ENCODE data around the gene MFAP4.

Gene MFAP4

DNA sequence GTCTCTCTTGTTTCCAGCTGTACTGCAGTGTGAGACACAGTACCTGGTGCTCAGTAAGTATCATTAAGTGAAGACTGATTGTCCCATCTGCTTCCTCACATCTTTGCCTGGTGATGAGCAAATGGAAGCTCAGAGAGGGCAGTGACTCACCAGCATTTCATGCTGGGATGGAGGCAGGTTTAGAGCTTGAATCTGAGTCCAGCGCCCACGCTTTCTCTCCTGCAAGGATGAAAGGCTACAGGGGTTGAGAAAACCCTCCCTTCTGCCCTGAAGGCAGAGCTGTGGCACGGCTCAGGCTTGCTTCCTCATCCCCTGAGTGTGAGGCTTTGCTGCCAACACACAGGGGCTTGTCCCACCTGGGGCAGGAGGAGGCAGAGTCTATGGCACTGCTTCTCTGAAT is 22.5 kb upstream of the MFAP4 start:
- DNase-seq = no peak

DNA sequence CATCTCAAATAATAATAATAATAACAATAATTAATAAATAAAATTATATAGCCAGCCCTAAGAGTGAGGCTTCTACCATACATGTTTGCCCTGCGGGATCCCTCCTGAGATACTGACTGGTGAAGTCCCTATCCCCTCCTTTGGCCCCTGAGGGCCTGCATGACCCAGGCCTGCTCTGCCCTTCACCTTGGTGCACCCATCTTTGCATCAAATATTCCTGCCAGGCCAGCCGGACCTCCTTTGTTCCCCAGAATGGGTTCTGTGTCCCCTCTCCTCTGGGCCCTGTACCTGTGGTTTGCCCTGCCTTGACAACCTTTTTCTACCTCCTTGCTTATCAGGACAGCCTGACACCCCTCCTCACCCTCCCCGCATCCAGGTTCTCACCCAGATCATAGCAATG is 22.1 kb upstream of the MFAP4 start:
- no peak for DNase-seq

DNA sequence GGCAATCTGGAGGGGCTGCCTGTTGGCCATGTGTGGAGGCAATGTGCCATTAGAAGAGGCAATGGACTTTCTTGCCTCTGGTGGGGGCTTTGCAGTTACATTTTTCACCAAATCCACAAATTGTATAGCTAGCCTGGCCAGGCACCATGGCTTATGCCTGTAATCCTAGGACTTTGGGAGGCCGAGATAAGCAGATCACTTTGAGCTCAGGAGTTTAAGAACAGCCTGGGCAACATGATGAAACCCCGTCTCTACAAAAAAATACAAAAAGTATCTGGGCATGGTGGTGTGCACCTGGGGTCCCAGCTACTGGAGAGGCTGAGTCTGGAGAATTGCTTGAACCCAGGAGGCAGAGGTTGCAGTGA is 21.3 kb upstream of the MFAP4 start:
- no peak for DNase-seq

DNA sequence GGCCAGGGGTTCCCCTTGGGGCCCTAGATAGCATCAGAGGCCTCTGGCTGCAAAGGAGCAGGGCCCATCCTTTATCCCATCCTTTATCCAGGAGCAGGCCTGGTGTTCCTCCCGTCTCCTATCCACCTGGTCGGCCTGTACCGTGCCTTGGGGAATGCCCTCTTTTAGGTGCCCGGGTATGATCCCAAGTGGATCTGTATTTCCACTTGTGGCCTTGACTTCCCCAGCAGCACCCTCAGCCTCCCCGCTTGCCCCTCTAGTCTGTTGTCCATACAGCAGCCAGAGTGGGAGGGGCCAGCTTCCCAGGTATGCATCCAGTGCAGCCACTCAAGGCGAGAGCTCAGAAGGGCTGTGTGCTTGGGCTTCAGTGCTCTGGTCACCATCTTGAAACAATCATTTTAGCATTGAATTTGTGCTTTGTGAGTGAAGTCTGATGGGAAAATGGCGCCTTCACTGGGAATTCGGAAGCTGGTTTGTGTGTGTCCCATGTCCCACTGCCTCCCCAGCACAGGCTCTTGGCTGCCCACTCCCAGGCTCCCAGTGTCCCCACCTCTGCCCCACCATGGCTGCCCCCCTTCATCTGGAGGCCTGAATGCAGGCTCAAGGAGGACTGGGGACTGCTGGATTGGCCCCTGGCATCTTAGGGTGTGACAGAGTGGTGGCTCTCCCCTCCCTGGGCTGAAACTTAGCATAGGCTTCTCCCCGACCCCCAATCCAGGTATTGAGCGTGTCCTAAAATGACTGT is 20.8 kb upstream of the MFAP4 start:
- DNase-seq = no peak

DNA sequence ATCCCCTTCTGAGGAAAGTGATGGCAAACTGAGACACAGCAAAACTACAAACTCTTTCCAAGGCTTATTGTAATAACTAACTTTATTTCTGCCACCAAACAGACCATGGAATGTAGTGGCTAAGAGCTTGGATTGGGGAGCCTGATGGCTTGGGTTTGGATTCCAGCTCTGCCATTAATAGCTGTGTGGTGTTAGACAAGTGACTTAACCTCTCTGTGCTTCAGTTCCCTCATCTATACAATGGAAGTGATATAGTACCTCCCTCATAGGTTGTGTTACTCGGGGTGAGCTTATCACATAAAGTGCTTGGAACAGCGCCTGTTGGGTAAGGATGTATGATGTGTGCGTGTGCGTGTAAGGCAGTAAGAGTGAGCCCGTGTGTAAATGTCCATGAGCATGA is 18.1 kb upstream of the MFAP4 start:
- DNase-seq = no peak

DNA sequence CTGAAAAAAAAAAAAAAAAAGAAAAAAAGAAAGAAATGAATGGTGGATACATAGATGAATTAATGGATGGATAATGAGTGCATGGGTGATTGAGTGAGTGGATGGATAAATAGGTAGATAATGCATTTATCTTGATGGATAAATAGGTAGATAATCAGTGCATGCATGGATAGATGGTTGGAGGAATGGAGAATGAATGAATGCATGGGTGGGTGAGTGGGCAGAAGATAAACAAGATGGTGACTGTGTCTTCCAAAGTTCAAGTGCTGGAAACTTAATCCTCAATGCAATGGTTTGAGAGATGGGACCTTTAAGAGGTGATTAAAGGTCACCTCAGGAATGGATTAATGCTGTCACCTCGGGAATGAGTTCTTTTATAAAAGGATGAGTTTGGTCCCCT is 17.3 kb upstream of the MFAP4 start:
- no peak for DNase-seq

DNA sequence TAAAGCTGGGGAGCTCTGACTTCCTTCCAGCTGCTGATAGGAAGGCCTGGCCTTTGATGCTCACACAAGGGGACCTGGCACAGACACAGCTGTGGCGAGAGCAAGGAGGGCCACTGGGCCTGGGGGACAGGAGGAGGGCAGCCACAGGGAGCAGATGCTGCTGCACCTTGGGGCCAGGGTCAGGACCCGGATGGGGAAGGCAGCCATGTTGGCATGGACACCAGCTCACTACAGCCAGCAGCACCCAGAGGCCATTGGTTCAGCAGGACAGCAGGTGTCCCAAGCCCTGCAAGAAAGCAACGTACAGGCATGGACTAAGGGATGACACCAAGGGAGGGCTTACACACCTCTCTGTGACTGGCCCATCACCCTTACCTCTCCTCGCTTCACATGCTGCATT is 16.0 kb upstream of the MFAP4 start:
- DNase-seq = no peak

DNA sequence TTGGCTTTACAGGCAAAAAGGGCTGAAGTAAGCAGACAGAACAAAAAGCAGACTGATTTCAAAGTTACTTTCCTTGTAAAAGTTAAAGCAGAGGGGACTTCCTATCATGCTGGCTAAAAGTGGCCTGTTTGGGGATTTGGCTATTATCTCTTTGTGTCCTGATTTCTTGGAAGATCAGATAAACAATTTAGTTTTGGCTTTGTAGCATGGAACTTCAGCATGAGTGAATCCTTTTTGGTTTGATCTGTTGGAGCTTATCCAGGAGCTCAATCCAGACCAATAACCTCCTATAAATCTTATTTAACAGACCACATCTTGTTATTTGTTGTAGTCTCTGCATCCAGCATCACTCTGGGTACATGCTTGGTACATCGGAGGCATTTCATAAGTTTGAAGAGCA is 15.2 kb upstream of the MFAP4 start:
- DNase-seq = no peak

DNA sequence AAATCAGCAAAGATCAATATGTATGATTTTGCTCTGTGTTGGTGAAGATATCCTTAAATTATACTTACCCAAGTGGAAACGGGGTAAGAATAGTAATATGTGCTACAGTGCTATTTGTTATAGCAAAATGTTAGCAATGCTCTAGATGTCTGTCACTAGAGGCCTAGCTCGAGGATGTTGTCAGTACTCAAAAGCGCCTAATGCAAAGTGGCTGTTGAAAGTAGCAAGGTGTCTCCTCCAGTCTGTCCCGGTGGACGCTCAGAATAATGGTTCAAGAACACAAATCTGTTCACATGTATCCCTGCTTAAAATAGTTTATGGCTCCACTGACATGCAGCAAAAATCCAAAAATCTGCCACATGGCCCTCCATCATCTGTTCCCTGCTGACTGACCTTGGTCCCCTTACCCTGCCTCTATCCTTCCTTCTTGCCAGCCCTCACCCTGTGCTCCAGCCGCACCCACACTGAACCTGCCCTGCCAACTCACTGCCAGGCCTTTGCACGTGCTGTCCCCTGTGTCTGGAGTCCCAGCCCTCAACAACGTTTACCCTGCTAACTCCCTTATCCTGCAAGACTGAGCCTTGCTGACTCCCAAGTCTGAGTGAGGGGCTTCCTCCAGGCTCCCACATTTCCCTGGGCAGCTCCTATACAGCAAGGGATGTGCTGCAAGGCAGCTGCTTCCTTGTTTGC is 14.5 kb upstream of the MFAP4 start:
- no peak for DNase-seq

DNA sequence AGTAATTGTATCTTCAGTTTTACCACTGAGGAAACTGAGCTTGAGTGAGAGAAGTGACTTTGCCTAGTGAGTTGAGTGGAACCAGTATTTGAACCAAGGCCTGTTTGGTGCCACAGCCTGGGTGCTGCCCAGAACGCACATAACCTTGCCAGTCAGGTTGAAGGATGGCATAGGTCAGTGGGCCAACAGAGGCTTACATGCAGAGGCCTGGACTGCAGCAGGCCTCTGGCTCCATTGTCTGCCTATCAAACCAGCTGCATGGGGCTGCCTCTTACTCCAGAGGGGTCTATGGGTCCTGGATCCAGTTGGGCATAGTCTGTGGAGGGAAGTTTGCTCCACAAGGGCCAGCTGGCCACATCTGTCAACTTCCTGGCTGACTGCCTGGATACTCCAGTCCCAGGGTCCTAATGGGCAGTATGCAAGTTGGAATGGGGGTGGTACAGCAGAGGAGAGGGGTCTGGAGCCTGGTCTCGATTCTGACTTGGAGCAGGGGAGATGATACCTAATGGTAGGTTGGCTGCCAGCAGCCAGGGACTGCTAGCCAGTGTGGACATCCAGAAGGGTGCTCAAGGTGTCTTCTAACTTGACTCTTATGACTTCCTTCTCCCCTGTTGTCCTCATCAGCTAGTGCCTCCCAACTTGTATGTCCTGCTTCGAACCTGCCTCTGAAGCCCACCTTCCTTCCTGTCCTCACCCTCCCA is 12.9 kb upstream of the MFAP4 start:
- no peak for DNase-seq

DNA sequence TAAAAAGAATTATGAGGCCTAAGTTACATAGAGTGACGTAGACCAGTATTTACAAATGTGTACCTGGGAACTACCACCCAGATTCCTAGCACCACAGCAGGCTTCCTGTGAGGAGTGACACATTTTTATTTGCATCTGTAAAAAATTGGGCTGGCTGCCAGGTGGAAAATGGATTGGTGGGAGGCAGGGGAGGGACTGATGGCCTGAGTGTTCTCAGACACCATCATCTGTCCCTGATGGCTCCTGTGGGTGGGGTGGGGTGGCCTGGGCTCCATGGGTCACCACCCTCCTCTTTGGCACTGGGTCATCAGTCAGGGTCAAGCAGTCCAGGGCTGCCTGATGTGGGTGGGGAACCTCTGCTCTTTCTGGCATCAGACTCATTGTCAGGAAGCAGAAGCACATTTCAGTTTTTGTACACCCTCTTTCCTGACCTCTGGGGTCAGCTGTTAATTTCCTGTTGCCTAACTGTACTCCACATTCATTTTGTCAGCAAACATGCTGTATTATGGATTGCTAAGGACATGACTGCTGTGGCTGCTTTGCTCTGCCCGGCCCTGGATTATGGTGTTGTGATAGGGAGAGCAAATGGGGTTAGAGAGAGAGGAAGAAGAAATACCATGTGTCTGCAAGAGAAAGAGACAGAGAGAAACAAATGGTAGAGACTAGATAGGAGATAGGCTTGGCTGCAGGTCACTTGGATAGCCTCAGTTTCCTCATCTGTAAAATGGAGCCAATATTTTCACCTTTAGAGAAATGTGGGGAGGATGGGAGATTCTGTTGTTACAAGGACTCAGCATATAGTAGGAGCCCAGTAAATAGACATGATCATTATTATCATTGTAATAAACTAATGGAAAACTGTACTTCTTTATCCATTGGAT is 11.6 kb upstream of the MFAP4 start:
- no peak for DNase-seq

DNA sequence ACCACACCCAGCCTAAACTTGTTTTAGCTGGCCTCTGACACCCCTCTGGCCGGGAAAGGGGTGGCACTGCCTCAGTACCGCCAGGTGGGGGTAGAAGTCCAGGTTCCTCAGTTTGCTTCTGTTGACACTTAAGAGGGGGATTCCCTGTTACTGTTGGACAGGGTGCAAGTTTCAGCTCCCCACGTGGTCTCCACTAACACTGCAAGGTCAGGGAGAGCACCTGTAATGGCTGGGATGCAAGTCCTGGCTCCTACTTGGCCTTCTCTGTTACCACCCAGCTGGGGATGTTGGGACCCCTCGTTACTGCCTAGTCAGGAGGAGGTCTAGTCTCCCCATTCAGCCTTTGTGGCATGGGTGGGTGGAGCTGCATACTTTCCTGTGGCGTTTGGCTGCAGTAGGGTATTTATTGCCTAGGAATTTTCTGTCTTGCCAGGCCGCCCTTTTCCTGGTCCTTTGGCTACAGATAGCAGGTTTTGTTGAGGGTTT is 10.6 kb upstream of the MFAP4 start:
- DNase-seq = no peak

DNA sequence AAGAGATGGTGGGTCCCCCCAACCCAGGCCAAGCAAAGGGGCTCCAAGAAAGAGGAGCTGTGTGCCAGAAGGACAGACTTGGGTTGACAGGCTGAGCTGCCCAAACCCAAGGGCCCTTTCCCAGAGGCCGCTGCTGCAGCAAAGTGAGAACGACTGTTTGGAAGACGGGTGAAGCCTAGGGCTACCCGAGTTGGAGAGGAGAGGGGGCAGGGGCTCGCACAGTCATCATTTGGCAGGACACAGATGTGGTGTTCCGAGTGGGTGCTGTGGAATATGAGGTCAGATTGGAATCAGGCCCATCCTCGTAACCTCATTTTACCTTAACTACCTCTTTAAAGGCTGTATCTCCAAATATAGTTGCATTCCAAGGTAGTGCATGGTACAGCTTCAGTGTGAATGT is 5.3 kb upstream of the MFAP4 start:
- no peak for DNase-seq

DNA sequence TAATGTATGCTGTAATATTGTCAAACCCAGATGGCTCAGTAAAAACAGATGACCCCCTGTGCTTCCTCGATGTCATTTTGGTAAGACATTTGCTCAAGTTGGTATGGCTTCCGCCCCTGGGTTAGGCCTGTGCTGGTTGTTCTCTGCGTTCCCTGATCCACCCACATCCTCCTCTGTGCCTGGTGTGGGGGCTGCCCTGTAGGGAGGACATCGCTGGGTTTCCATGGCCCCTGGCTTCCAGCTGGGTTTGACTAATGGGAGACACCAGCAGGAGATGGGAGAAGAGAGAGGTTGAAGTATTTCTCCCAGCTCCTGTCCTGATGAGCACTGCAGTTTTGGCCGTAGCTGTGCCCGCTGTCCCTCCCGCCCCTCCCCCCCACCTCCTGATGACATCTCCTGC is 4.4 kb upstream of the MFAP4 start:
- DNase-seq = no peak

DNA sequence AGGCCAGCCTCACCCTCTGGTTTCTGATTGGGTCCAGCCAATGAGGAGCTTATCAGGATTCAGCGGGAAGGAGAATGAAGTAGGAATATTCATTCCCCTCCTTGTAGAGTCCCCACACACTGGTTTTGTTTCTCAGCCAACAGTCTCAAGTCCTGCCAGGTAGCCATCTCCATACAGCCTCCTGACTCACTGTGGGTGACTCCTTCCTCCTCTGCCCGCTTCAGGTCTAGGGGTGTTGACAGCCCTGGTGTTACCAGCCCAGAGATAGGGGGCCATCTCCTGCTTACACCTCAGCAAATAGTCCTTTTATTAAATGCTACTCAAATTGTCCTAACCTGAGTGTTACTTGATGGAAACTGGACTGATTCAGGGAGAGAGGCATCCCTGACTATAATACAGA is 4.0 kb upstream of the MFAP4 start:
- DNase-seq = no peak

DNA sequence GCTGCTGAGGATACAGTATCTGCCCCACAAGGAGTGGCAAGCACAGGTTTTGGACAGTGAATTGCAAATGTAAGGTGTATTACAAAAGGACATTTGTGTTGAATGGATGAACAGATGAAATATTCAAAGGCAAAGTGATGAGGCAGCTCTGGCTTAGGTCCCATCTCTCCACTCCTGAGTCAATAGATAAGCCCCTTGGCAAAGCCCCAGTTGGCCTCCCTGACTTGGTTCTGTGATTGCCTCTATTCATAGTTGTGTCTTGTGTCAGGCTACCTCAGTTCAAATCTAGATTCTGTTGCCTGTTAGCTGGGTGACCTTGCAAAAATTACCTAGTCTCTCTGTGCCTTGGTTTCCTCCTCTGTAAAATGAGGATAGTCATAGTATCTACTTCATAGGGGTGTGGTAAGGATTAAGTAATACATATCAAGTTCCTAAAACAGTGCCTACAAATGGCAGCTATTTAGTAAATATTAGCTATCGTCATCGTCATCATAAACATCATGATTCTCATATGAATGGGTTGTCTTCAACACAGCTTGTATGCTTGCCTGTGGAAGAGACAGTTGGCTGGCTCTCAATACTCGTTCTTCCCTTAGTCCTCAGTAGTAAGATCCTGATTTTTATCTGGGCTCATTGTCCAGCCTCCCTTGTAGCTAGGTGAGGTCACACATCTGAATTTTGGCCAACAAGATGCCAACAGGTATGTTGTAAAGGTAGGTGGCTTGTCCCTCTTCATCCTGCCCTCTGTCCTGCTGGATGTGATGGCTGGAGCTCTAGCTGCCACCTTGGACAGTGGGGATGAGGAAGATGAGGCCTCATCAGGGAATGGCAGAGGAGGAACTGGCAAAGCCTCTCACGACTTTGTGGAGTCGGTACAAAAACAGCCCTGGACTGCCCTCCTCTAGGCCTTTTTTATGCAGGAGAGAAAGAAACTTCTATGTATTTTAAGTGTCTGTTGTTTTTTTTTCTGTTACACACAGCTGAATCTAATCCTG is 2.1 kb upstream of the MFAP4 start:
- DNase-seq = no peak

DNA sequence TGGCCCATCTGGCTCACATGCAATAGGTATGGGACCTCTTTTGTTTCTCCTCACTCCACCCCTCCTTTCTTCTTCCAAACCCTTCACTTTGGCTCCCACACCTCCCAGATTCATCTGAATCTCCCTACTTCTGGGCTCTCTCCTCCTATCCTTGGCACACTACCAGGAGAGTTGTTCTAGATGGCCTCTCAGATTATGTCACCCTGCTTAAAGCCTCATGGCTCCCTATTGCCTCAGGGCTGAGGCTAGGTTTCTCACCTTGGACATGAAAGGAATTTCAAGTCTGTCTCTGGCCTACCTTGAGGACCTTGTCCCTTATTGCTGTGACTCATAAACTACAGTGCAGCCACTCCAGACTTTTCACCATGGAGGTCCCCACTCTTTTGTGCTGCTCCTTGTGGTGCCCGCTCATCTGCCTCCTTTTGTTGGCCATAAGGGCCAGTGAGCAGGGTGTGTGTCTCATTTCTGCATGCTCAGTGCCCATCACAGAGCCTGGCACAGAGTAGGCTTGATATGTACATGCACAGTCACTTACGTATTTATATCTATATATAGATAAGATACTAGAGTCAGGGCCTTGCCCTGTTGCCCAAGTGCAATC is 1.0 kb upstream of the MFAP4 start:
- DNase-seq = no peak

DNA sequence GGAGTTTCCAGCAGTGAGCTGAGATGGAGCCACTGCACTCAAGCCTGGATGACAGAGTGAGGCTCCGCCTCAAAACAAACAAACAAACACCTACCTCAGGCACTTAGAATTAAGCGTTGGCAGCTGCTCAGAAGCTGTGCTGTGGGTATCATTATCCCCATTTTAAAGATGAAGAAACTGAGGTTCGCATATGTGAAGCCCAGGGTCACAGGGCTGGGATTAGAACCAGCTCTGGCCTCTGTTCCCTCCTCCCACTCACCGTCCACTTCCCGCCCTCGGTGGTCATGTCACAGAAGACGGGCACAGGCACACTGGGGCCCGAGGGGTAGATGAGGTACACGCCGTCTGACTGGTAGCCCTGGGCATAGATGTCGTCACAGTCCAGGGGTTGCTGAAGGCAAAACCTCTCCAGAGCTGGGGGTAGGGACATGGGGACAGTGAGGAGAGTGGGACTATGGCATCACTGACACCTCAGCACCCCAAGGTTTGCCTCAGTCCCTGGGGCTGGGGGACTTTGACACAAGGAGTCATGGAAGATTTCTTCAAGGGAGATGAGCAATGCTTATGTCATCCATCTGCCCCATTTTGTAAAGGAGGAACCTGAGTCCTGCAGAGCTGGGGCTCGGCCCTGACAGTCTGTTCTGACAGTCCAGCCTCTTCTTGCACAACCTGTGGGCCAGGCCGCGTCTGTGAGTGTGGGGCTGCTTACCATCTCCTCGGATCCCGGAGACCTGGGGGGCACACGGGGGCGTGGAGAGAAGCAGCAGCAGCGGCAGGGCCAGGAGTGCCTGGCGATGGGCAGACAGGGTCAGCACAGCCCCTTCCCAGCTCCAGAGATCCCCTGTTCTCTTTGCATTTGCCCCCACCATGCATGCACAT is 700 bp downstream of the MFAP4 start:
- no peak for DNase-seq

DNA sequence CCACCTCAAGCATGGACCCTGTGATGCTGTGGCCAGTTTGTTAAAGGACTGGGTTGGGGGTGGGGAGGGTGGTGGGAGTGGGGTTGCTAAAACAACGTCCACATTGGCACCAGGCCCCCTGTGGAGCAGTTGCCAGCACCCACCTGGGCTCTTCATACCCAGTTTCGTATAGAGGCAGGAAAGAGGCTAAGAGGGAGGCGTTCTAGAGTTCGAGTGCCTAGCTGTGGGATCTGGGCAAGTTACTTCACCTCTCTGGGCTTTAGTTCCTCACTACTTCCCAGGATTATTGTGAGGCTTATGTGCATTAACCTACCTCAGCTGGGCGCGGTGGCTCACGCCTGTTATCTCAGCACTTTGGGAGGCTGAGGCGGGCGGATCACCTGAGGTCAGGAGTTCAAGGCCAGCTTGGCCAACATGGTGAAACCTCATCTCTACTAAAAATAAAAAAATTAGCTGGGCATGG is 1.4 kb downstream of the MFAP4 start:
- DNase-seq = no peak

DNA sequence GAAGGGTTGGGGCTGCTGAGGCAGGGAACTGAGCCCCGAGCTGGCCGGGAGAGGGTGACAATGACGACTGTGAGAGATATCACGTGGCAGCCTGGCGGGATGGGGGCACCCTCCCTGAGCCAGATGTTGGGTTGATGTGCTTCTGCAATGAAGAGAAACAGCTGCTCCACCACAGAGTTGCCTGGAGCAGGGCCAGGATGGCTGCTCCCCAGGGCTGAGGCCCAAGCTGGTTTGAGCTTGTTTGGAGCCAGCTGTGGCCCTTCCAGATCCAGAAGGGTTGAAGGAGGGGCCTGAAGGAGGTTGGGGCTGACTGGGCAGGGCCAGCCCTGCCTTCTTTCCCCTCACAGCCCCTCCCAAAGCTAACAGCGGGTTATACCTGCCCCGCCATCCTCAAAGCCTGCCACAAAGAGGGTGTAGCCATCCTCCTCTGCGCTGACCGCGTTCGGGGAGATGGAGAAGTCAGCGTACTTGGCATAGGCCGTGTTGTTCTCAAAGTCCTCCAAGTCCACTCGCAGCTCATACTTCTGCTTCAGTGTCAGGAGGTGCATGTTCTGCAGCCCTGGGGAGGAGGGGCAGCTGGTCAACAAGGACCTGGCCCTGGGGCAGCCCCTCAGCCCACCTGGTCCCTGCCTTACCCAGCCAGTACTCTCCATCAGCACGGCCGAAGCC is 2.1 kb downstream of the MFAP4 start:
- peak; percentile 83 for DNase-seq
